GM12878 (cell line): ENCODE data around the gene MUTYH. TPM values are rescaled to one million over a fixed set of nuclear protein-coding genes. Genes with fewer than 3 reads are reported as not detected.

Source experiments
- CREB1 ChIP-seq: IDR thresholded peaks from 2 replicates; pipeline ENCODE4 v1.6.1; 2012; ENCODE audit warnings: low read depth, mild to moderate bottlenecking, inconsistent platforms
- CTCF ChIP-seq, 3 experiments: IDR thresholded peaks in 2 of 3; conservative IDR thresholded peaks in 1 of 3; 2 replicates each; pipeline ENCODE4 v1.5.1; 2011; ENCODE audit warnings: low read depth in 3 of 3, low read length in 3 of 3, mild to moderate bottlenecking in 3 of 3, control low read depth in 2 of 3, moderate library complexity in 2 of 3, inconsistent platforms in 1 of 3, mixed read lengths in 1 of 3; ENCODE audit not compliant: control insufficient read depth in 2 of 3, insufficient read depth in 1 of 3; ENCODE audit errors: extremely low read depth in 1 of 3
- E2F8 ChIP-seq: fragments of 450-650 bp; IDR thresholded peaks from 2 replicates; pipeline ENCODE4 v1.6.1; 2018; ENCODE audit warnings: mild to moderate bottlenecking, low read depth, moderate library complexity; ENCODE audit not compliant: partially characterized antibody
- ELK1 ChIP-seq: IDR thresholded peaks from 2 replicates; pipeline ENCODE4 v1.6.1; 2012; ENCODE audit warnings: low read depth, low read length, improper control_type of control experiment
- EZH2 ChIP-seq: IDR thresholded peaks from 2 replicates; pipeline ENCODE4 v1.6.1; 2012; ENCODE audit warnings: low read depth, mild to moderate bottlenecking, control low read depth, inconsistent platforms, low read length, borderline replicate concordance; ENCODE audit not compliant: control insufficient read depth
- HDAC6 ChIP-seq: fragments of 200-600 bp; sonication (generic); IDR thresholded peaks from one replicate; pipeline ENCODE4 v1.8.0; 2017; ENCODE audit warnings: antibody characterized with exemption; ENCODE audit not compliant: unreplicated experiment
- MEF2B ChIP-seq: fragments of 450-650 bp; IDR thresholded peaks from 2 replicates; pipeline ENCODE4 v1.6.1; 2018; ENCODE audit warnings: mild to moderate bottlenecking, moderate library complexity; ENCODE audit not compliant: partially characterized antibody, poor library complexity, severe bottlenecking
- PRDM15 ChIP-seq: fragments of 450-650 bp; formaldehyde crosslinking; IDR thresholded peaks from 2 replicates; pipeline ENCODE4 v1.4.0; 2020; ENCODE audit warnings: mild to moderate bottlenecking, moderate library complexity
- RBBP5 ChIP-seq: fragments of 200-600 bp; sonication (generic); conservative IDR thresholded peaks from 2 replicates; pipeline ENCODE4 v1.6.1; 2016
- SIN3A ChIP-seq: IDR thresholded peaks from 2 replicates; pipeline ENCODE4 v1.6.1; 2012; ENCODE audit warnings: low read depth, low read length, improper control_type of control experiment
- SIX5 ChIP-seq: IDR thresholded peaks from 2 replicates; pipeline ENCODE4 v1.6.1; 2011; ENCODE audit warnings: mild to moderate bottlenecking, low read depth, low read length, moderate library complexity; ENCODE audit not compliant: severe bottlenecking
- SMAD1 ChIP-seq: fragments of 450-650 bp; IDR thresholded peaks from 2 replicates; pipeline ENCODE4 v1.6.1; 2018; ENCODE audit warnings: mild to moderate bottlenecking, low read depth; ENCODE audit not compliant: partially characterized antibody
- ZBTB40 ChIP-seq: fragments of 450-650 bp; IDR thresholded peaks from 2 replicates; pipeline ENCODE4 v1.6.1; 2016; ENCODE audit warnings: mild to moderate bottlenecking, moderate library complexity, borderline replicate concordance
- polyA plus RNA-seq, 11 experiments: library from polyadenylated mRNA; depleted of rRNA in 4 of 11; unstranded in 6 of 11; stranded (reverse) in 5 of 11; fragments of >200 nt; fragmentation: Nextera tagmentation in 4 of 11; fragmentation: Illumina TruSeq in 1 of 11; extraction: Ambion mirVana in 4 of 11; extraction: Trizol in 1 of 11; gene quantifications; 1 replicate in 1 of 11; 2 replicates in 10 of 11; pipeline versions ENCODE4 v1.2.1 to v1.2.3, GENCODE V29; 2011 to 2016; ENCODE audit warnings: inconsistent platforms in 2 of 11, missing spikeins in 2 of 11, low read depth in 1 of 11
- total RNA-seq, 4 experiments: library from RNA; depleted of rRNA in 3 of 4; stranded (reverse); fragments of >200 nt in 3 of 4; fragmentation: Illumina TruSeq in 1 of 4; extraction: Trizol in 1 of 4; gene quantifications; 2 replicates each; pipeline versions ENCODE4 v1.2.1 to v1.2.3, GENCODE V29; 2013 to 2021

MUTYH gene
- total and polyA plus RNA-seq, 10 of the 15 experiments (the other 5 are each of a cell fraction or from before 2014, with no cell fraction given): 2.5 to 42.0 (median 30.0) TPM

GRCh38 chr1:45351508-45351907 is 11.3 kb upstream of the MUTYH start (continued):
- TF ChIP-seq PRDM15 (CRISPR knock-in tag) (no peak), SIX5 (no peak), HDAC6 (no peak), RBBP5 (no peak), SIN3A (no peak), CTCF (IDR thresholded peaks at IDR 0.05 in 2 of 3, conservative IDR thresholded peaks at IDR 0.05 in 1 of 3; ENCODE audit: control insufficient read depth in 2 of 3, extremely low read depth in 1 of 3, insufficient read depth in 1 of 3, low read depth in 3 of 3, low read length in 3 of 3) (no peak), MEF2B (no peak), SMAD1 (no peak), CREB1 (no peak), E2F8 (no peak), ELK1 (no peak), EZH2 (no peak), ZBTB40 (no peak)
